Suppressor macrophage (primary cell): ENCODE measurements around the gene TMEM217.
A peak's percentile ranks its signal among the peaks of the same experiment; 100 is the strongest.
"Not testable (repeated sequence)": the region's sequence is repeated elsewhere in the genome, so short reads cannot be mapped to it uniquely, and the experiment has no call there.

ENCODE experiments used
- DNase-seq, 4 experiments: peaks; one replicate each; pipeline ENCODE4 v3.0.0-alpha.2; 2020 to 2022
- total RNA-seq, 17 experiments: gene quantifications; one replicate each; lab custom pipeline; 2026; ENCODE audit warnings: mixed read lengths in 6 of 17, inconsistent platforms in 3 of 17; lab: John Stamatoyannopoulos, UW

TMEM217 gene
- 1.1 to 11.5 (median 3.1) reads per million in 17 experiments for total RNA-seq

- DNase-seq: peak; percentile 93 to 98 (median 96)
These were observed at the start of gene TMEM217, which contains the start of gene TBC1D22B for GRCh38 chr6:37257634-37258404. TSS of gene TMEM217 (minus strand) at chr6:37258144. CDS start at chr6:37219030, 39,114 bp downstream. TSS of gene TBC1D22B (plus strand) at chr6:37257772. CDS start at chr6:37257918, 146 bp downstream.

DNA sequence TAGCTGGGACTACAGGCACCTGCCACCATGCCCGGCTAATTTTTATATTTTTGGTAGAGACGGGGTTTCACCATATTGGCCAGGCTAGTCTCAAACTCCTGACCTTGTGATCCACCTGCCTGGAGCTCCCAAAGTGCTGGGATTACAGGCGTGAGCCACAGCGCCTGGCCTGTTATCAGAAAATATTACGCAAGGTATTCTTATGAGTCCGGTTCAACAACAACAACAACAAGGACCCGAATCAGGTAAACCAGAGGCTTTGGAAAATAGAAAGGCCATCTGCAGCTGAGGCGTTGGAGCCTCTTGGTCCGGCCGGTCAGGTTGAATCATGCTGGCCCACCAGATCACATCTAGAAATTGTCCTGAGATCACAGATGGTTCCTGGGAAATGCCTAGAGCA, 49.5 kb upstream of the TMEM217 start:
- not testable (repeated sequence) for DNase-seq

GRCh38 chr6:37306624-37307222, 48.8 kb upstream of the TMEM217 start:
- DNase-seq: no peak

GRCh38 chr6:37305841-37306425, 48.0 kb upstream of the TMEM217 start:
- DNase-seq: no peak

- no peak for DNase-seq
These were observed 46.8 kb upstream of the TMEM217 start for GRCh38 chr6:37304766-37305165.

GRCh38 chr6:37303891-37304503, 46.1 kb upstream of the TMEM217 start:
- DNase-seq: peak in 3 of 4 experiments; percentile 32 to 35 (median 34)

- peak in 1 of 4 experiments; percentile 10 for DNase-seq
These were observed 45.2 kb upstream of the TMEM217 start for GRCh38 chr6:37303091-37303660.

DNA sequence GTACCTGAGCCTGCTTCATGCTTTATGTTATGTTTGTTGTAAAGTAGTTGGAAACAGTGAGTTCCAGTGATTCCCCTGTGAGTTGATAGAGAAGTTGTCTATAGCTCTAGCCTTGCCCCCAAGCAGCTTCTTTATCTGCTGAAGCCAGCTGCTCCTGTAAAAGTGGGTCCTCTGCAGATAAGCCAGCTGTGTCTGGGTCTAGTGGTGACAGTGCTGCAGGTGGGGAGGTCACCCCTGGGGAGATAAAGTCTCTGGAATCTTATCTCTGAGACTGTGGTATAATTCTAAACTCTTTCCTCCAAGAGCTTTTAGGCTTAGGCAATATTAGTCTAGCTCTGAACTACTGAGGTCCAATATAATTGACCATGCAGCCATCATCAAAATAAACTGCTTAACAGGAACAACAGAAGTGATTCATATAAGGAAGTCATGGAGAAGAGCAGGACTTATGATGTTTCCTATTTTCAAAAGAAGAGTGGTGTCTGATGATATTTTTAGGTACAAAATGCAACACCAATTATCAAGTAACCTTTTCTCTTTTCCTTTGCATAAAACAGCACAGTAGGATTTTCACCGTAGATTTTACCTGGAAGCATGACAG, 44.2 kb upstream of the TMEM217 start:
- DNase-seq: peak in 2 of 4 experiments; percentile 56 to 61

DNA sequence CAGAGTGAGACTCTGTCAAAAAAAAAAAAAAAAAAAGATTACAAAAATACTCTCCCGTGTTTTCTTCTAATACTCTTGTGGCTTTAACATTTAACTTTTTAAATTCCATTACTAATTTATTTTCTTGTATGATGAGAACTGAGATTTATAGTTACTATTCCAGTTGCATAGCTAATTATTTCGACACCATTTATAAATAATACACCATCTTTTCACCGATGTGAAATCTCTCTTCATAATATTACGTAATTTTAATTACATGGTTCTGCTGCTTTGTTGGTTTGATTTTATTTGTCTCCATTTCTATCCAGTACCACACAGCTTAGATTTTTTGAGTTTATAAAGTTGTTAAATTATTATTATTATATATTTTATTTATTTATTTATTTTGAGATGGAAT, 42.0 kb upstream of the TMEM217 start:
- DNase-seq: no peak

DNA sequence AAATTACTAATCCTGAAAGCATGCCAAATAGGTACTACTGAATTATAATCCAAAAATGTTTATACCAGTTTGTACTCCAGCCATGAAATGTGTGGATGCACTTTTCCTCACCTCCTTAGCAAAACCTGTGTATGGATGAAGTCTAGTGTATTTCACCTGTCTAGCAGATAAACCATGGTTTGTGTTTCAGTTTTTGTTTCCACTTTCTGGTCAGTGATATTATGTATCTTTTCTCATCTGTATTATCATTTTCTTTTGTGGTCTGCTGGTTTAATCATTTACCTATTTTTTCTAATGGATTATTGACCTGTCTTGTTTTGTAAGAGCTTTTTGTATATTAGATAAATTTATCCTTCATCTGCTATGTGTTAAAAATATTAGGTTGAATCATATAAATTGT, 41.0 kb upstream of the TMEM217 start:
- no peak for DNase-seq

DNA sequence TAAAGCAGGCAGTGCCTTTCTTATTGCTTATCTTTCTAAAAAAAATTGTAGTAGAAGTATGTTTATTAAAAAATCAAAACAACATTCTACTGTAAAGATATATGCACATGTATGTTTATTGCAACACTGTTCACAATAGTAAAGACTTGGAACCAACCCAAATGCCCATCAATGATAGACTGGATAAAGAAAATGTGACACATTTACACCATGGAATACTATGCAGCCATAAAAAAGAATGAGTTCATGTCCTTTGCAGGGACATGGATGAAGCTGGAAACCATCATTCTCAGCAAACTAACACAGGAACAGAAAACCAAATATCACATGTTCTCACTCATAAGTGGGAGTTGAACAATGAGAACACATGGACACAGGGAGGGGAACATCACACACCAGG, 39.7 kb upstream of the TMEM217 start:
- not testable (repeated sequence) for DNase-seq

DNA sequence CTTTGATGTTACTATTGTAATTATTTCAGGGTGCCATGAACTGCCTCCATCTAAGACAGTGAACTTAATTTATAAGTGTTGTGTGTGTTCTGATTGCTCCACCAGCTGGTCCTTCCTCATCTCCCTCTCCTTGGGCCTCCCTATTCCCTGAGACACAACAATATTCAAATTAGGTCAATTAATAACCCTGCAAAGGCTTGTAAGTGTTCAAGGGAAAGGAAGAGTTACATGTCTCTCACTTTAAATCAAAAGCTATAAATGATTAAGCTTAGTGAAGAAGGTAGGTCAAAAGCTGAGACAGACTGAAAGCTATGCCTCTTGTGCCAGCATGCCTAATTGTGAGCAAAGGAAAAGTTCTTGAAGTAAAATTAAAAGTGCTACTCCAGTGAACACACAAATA, 35.5 kb upstream of the TMEM217 start:
- DNase-seq: no peak

DNA sequence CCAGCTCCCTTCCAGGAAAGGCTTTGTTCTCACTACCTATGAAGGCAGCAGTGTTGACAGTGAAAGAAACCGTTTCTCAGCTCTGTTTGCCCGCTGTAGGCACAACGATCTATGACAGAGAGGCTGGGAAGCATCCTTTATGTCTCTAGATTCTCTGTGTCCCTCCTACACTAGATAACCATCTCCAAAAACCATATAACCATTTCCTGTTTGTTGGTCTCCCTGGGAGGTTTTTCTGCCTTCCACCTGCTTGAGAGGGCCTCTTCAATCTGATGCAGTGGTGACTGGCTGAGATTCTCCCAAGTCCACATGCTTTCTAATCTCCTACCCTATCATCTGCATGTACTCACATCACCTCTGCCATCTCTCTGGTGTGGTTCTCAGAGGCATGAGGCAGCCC, 32.0 kb upstream of the TMEM217 start:
- no peak for DNase-seq

DNA sequence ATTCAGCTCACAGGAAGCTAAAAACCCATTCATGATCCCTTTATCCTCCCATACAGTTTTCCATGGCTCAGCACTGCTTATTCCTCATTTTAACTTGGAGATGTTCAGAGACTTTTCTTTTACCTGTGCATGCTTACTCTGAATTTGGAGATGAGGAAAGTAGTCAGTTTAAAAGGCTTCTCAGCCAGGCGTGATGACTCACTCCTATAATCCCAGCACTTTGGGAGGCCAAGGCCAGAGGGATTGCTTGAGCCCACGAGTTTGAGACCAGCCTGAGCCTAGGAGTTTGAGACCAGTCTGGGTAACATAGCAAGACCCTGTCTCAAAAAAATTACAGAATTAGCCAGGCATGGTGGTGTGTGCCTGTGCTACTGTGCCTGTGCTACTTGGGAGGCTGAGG, 30.3 kb upstream of the TMEM217 start:
- DNase-seq: no peak

DNA sequence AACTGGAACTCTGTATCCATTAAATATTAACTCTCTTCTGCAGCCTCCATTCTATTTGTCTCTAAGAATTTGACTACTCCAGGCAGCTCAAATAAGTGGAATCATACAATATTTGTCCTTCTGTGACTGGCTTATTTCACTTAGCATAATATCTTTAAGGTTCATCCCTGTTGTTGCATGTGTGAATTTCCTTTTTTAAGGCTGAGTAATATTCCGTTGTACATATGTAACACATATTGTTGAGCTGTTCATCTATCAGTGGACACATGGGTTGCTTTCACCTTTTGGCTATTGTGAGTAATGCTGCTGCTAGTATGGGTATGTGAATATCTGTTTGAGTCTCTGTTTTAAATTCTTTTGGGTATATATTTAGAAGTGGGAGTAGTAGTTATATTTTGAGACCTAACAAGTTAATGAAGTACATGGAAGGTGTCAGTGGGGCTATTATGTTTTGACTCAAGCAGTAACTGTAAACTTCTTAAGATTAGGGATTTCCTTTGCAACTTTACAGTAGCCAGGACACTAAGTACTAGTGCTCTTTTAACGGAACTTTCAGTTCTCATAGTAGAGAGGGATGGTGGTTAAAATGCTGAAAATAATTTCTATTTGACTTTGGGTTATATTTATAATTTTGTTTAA, 29.7 kb upstream of the TMEM217 start:
- DNase-seq: no peak

GRCh38 chr6:37285861-37286311, 27.9 kb upstream of the TMEM217 start:
- no peak for DNase-seq

DNA sequence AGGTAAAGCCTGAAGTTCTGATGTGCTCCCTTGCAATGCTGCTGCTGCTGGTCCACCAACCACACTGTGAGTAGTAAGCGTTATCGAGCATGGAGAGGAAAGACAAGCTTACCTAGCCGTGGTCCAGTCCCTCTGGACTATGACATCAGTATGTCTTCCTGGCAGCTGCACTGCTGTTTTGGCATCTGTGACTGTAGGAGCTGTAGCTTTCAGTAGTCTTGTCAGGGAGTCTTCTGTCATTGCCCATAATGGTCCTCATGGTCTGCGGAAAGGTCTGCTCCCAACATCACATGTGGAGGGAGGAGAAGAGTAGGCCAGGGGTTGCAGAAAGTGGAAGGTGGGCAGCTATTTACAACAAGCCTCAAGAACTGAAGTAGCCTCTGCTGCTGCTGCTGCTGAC, 26.8 kb upstream of the TMEM217 start:
- no peak for DNase-seq

GRCh38 chr6:37283671-37284151, 25.8 kb upstream of the TMEM217 start:
- DNase-seq: no peak

- no peak for DNase-seq
These were observed 25.3 kb upstream of the TMEM217 start for GRCh38 chr6:37283268-37283667.

DNA sequence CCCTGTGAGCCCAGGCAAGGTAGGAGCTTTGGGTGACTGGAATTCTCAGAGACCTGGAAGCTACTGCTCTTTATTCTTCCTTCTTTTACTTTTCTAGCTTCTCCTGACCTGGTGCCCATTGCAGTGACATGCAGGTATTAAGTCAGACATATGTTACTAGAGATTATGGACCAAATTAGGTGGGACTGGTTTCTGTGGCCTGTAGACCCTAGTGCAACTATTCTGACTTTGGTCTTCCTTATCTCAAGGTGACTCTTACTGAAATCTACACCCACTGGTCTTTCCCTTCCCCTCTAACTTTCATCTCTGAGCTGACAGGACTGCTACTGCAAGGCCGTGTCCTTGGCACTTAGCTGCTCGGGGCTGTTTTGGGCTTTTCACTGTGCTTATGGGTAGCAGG, 24.4 kb upstream of the TMEM217 start:
- DNase-seq: no peak

DNA sequence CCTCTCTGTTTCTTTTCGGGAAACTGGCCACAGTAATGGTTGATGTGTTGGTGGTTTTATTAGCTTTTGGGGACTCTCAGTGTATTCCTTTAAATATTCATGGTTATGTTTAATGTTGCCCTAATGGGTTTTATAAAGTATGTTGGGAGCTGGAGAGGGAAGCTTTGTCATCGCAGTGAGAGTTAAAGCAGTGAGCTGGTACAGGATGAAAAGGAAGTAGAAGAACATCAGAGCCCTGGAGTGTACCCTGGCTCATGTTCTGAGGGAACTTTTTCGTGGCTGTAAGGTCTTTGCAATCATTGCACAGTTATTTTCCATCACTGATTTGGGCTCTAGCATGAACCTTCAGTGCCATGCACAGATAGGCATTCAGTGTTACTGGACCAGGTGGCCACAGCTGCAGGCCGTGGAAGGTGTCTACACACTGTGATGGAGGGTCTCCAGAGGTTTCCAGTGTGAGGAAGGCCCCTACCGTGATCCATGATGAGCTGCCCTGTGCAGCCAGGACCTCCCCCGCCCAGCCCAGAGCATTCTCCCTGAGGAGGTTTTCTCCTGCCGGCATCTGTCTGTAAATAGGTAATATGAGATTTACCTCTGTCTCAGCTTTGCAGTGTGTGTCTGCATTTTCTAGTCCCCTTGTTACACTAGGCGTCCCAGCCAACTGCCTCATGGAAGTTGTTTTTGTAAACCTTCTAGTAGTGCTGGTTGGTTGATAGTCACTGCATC, 22.4 kb upstream of the TMEM217 start:
- no peak for DNase-seq
